RWPE1 (cell line): ENCODE data around the gene MORC2.

Experiments used
- CTCF ChIA-PET: fragments of 350-600 bp; sonication (Branson Sonifier 250); formaldehyde crosslinking; extraction: SDS; loops from one replicate; lab custom pipeline; 2021; lab: Yijun Ruan, JAX
- POLR2A ChIA-PET: fragments of 400-600 bp; formaldehyde crosslinking; extraction: SDS; loops from one replicate; lab custom pipeline; 2020; ENCODE audit warnings: antibody characterized with exemption; ENCODE audit not compliant: low non-redundant PET; lab: Yijun Ruan, JAX
- DNase-seq: peaks from one replicate; pipeline ENCODE4 v3.0.0; 2012; ENCODE audit warnings: low spot score
- H3K27ac ChIP-seq: fragments of 450-650 bp; 2 replicates; pipeline ENCODE4 v1.5.1; 2017
- TF ChIP-seq, protein P1 (sequence below): fragments of 450-650 bp; conservative IDR thresholded peaks from 2 replicates; pipeline ENCODE4 v1.5.1; 2017; ENCODE audit warnings: low read depth, mild to moderate bottlenecking

MORC2 gene

GRCh38 chr22:30946354-30946753 lies 22.2 kb downstream of the MORC2 start:
- ChIA-PET POLR2A (no interaction called here), CTCF (interaction anchor here (0.6 to 1.1 kb wide), 2 partner anchors 26 to 202 kb away, joined by 4 to 7 read pairs; no protein-coding TSS in a partner anchor)
- TF ChIP-seq, protein P1, sequence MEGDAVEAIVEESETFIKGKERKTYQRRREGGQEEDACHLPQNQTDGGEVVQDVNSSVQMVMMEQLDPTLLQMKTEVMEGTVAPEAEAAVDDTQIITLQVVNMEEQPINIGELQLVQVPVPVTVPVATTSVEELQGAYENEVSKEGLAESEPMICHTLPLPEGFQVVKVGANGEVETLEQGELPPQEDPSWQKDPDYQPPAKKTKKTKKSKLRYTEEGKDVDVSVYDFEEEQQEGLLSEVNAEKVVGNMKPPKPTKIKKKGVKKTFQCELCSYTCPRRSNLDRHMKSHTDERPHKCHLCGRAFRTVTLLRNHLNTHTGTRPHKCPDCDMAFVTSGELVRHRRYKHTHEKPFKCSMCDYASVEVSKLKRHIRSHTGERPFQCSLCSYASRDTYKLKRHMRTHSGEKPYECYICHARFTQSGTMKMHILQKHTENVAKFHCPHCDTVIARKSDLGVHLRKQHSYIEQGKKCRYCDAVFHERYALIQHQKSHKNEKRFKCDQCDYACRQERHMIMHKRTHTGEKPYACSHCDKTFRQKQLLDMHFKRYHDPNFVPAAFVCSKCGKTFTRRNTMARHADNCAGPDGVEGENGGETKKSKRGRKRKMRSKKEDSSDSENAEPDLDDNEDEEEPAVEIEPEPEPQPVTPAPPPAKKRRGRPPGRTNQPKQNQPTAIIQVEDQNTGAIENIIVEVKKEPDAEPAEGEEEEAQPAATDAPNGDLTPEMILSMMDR: no peak
- H3K27ac ChIP-seq: peak overlapping the region; percentile 51
- no peak for DNase-seq

DNA sequence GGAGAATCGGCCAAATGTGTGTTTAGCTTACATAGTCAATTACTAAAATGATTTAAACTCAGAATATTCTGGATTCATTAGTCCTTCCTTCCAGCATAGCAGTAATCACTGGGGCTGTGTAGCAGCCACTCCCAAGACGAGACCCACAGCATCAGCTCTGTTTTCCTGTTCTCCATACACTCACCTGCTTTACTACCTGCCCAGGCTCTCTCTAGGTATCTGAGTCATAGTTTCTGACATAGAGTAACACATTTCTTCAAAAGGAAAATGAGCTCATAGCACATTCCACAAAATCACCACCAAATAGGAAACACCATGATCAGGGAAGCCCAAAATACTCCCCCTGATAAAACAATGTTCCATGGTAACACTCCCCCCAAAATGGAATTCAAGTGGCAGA lies 22.9 kb downstream of the MORC2 start:
- TF ChIP-seq, protein P1: no peak
- no peak overlapping the region for H3K27ac ChIP-seq
- ChIA-PET CTCF (interaction anchor here (0.5 to 1.1 kb wide), 3 partner anchors 25 to 140 kb away, joined by 3 to 4 read pairs (median 4); no protein-coding TSS in a partner anchor), POLR2A (no interaction called here)
- peak; percentile 25 for DNase-seq

- ChIA-PET CTCF (interaction anchor here (0.8 kb wide), 1 partner anchor 140 kb away, joined by 3 read pairs; no protein-coding TSS in a partner anchor), POLR2A (no interaction called here)
- TF ChIP-seq, protein P1: no peak
- no peak for DNase-seq
- H3K27ac ChIP-seq: no peak overlapping the region
These were observed 23.6 kb downstream of the MORC2 start for GRCh38 chr22:30944986-30945385.

- CTCF ChIA-PET: no interaction called here
- TF ChIP-seq, protein P1: no peak
- POLR2A ChIA-PET: no interaction called here
- H3K27ac ChIP-seq: peak overlapping the region; percentile 13; the same call in 1 of the 2 replicates
- DNase-seq: no peak
These were observed 25.2 kb downstream of the MORC2 start for GRCh38 chr22:30943368-30943767.

DNA sequence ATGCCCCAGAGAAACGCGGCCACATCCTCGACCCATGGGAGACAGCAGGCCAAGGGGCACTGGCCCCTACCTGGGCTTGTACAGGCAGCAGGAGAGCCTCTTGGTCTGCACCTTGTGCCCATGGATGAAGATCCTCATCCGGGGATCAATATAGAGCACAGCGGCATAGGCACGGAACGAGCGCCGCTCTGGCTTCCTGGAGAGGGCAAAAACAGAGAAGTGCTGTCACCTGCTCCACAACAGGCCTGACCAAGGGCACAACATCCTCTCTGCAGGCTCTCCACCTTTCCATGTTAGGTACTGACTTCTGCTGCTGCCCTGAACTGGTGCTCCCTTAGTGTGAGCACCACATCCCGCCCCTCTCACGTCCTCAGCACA lies 27.2 kb downstream of the MORC2 start:
- TF ChIP-seq, protein P1: no peak
- H3K27ac ChIP-seq: no peak overlapping the region
- ChIA-PET POLR2A (no interaction called here), CTCF (no interaction called here)
- DNase-seq: no peak

DNA sequence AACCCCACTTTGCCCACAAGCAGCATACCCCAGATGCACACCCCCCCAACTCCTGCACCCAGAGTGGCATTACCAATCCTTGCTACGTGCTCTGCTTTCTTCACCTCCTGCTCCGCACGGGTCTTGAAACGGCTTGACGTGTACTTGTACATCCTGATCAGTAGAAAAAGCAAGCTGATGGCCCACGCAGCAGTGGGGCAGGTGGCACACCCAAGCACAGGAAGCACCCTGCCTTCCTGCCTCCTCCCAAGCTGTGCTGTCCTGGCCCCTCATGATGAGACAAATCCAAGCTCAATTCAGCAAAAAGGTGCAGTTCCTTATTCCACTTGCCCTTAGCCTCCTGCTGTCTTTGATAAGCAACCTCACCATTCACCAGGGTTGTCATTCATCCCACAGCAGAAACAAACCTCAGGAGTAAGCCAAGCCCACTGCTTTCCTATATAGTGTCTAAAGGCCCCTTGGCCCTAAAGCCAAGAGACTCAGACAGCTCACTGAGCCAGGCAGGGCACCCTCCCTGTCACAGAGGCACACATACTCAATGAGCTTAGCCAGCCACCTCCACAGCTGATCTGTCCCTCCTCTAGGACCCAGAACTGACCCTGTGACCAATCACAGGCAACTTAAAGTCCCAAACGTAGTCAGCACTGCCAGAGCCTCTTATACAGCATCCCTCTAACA lies 27.8 kb downstream of the MORC2 start:
- TF ChIP-seq, protein P1: no peak
- ChIA-PET CTCF (interaction anchor here (0.6 to 0.9 kb wide), 4 partner anchors 15 to 54 kb away, joined by 3 to 5 read pairs (median 4); no protein-coding TSS in a partner anchor), POLR2A (no interaction called here)
- no peak for DNase-seq
- H3K27ac ChIP-seq: no peak overlapping the region
